Liver (tissue), 9 donors: Measurements from ENCODE around the gene CLCN5. TPM values are rescaled to one million over a fixed set of nuclear protein-coding genes. Genes with fewer than 3 reads are reported as not detected.

Source experiments
- DNase-seq: peaks from one replicate; pipeline ENCODE4 v3.0.0-alpha.2; 2017; ENCODE audit warnings: low spot score
- H3K27ac ChIP-seq, 2 donors: one replicate each; pipeline ENCODE4 v1.7.0; 2013; ENCODE audit warnings: inconsistent platforms in 2 of 2, low read length in 2 of 2, control low read depth in 1 of 2, low read depth in 1 of 2, mild to moderate bottlenecking in 1 of 2
- H3K27me3 ChIP-seq, 4 donors: one replicate each; pipeline versions ENCODE4 v1.6.1 to v1.7.0; 2013; ENCODE audit warnings: low read length in 3 of 4, inconsistent platforms in 1 of 4, mild to moderate bottlenecking in 1 of 4, moderate library complexity in 1 of 4; ENCODE audit not compliant: control insufficient read depth in 4 of 4, insufficient read depth in 4 of 4
- H3K36me3 ChIP-seq, 4 donors: one replicate each; pipeline versions ENCODE4 v1.6.1 to v1.7.0; 2013; ENCODE audit warnings: low read length in 3 of 4, mild to moderate bottlenecking in 3 of 4, low read depth in 1 of 4, moderate library complexity in 1 of 4; ENCODE audit not compliant: control insufficient read depth in 4 of 4, insufficient read depth in 3 of 4
- H3K4me1 ChIP-seq, 4 donors: one replicate each; pipeline versions ENCODE4 v1.6.1 to v1.7.0; 2013; ENCODE audit warnings: low read length in 3 of 4, mild to moderate bottlenecking in 3 of 4, moderate library complexity in 1 of 4; ENCODE audit not compliant: control insufficient read depth in 4 of 4, insufficient read depth in 4 of 4
- H3K4me3 ChIP-seq, 3 donors: one replicate each; pipeline versions ENCODE4 v1.6.1 to v1.7.0; 2013; ENCODE audit warnings: low read length in 3 of 3, control low read depth in 1 of 3, low read depth in 1 of 3, mild to moderate bottlenecking in 1 of 3
- H3K9ac ChIP-seq, 2 donors: one replicate each; pipeline ENCODE4 v1.7.0; 2013; ENCODE audit warnings: low read length in 2 of 2, mild to moderate bottlenecking in 2 of 2, moderate library complexity in 2 of 2, control low read depth in 1 of 2, low read depth in 1 of 2
- H3K9me3 ChIP-seq, 4 donors: one replicate each; pipeline versions ENCODE4 v1.6.1 to v1.7.0; 2013; ENCODE audit warnings: low read length in 3 of 4; ENCODE audit not compliant: control insufficient read depth in 4 of 4
- EGR1 ChIP-seq, 2 donors: IDR thresholded peaks; 2 replicates each; pipeline ENCODE4 v1.6.1; 2016 to 2018; ENCODE audit warnings: antibody characterized with exemption in 2 of 2, low read depth in 2 of 2
- FOXA1 ChIP-seq: IDR thresholded peaks from 2 replicates; pipeline ENCODE4 v1.6.1; 2016; ENCODE audit warnings: antibody characterized with exemption
- FOXA2 ChIP-seq: IDR thresholded peaks from 2 replicates; pipeline ENCODE4 v1.6.1; 2016; ENCODE audit warnings: antibody characterized with exemption
- GABPA ChIP-seq, 2 donors: IDR thresholded peaks in 1 of 2; conservative IDR thresholded peaks in 1 of 2; 2 replicates each; pipeline ENCODE4 v1.6.1; 2016; ENCODE audit warnings: antibody characterized with exemption in 2 of 2, mild to moderate bottlenecking in 1 of 2, moderate library complexity in 1 of 2
- HNF4A ChIP-seq, 2 donors: conservative IDR thresholded peaks; 2 replicates each; pipeline ENCODE4 v1.6.1; 2016; ENCODE audit warnings: antibody characterized with exemption in 2 of 2, mild to moderate bottlenecking in 2 of 2
- HNF4G ChIP-seq: IDR thresholded peaks from 2 replicates; pipeline ENCODE4 v1.6.1; 2016; ENCODE audit warnings: antibody characterized with exemption
- JUND ChIP-seq, 2 donors: IDR thresholded peaks; 2 replicates each; pipeline ENCODE4 v1.6.1; 2016; ENCODE audit warnings: antibody characterized with exemption in 2 of 2
- NR2F2 ChIP-seq: IDR thresholded peaks from 2 replicates; pipeline ENCODE4 v1.6.1; 2016; ENCODE audit warnings: antibody characterized with exemption
- RAD21 ChIP-seq, 2 donors: IDR thresholded peaks; 2 replicates each; pipeline ENCODE4 v1.6.1; 2016; ENCODE audit warnings: antibody characterized with exemption in 2 of 2, mild to moderate bottlenecking in 2 of 2
- RXRA ChIP-seq, 2 donors: IDR thresholded peaks; 2 replicates each; pipeline ENCODE4 v1.6.1; 2017 to 2018; ENCODE audit warnings: antibody characterized with exemption in 2 of 2, mild to moderate bottlenecking in 1 of 2
- SP1 ChIP-seq: IDR thresholded peaks from 2 replicates; pipeline ENCODE4 v1.6.1; 2018; ENCODE audit warnings: antibody characterized with exemption, mild to moderate bottlenecking
- TAF1 ChIP-seq: conservative IDR thresholded peaks from 2 replicates; pipeline ENCODE4 v1.6.1; 2016; ENCODE audit warnings: antibody characterized with exemption, mild to moderate bottlenecking
- YY1 ChIP-seq: IDR thresholded peaks from 2 replicates; pipeline ENCODE4 v1.6.1; 2016; ENCODE audit warnings: antibody characterized with exemption, mild to moderate bottlenecking
- WGBS: extraction: QIAGEN DNeasy Blood & Tissue Kit; methylation state at CpG from one replicate; pipeline ENCODE4 v1.1.7; 2013; 5-methylcytosine and 5-hydroxymethylcytosine counted together
- polyA plus RNA-seq, 2 donors: library from polyadenylated mRNA; stranded (reverse) in 1 of 2; unstranded in 1 of 2; fragments of 200-250 nt in 1 of 2; fragments of >200 nt in 1 of 2; fragmentation: Nextera tagmentation in 1 of 2; extraction: Ambion mirVana in 1 of 2; gene quantifications; one replicate each; pipeline versions ENCODE4 v1.2.1 to v1.2.3, GENCODE V29; 2013 to 2015
- total RNA-seq, 2 donors: library from RNA; depleted of rRNA; stranded (reverse); fragments of >200 nt; gene quantifications; one replicate each; pipeline ENCODE4 v1.2.3, GENCODE V29; 2014
- TF ChIP-seq, protein P1 (sequence below): fragments of 150-350 bp; IDR thresholded peaks from 2 replicates; pipeline ENCODE4 v1.5.1; 2017; ENCODE audit warnings: improper control_type of control experiment, low read depth, low read length; ENCODE audit not compliant: missing input control
- TF ChIP-seq, protein P2 (sequence below): IDR thresholded peaks from 2 replicates; pipeline ENCODE4 v1.6.1; 2016; ENCODE audit warnings: antibody characterized with exemption, mild to moderate bottlenecking
- TF ChIP-seq, protein P3 (sequence below): IDR thresholded peaks from 2 replicates; pipeline ENCODE4 v1.6.1; 2016; ENCODE audit warnings: antibody characterized with exemption
- TF ChIP-seq, protein P4 (sequence below): IDR thresholded peaks from 2 replicates; pipeline ENCODE4 v1.6.1; 2016; ENCODE audit warnings: antibody characterized with exemption
- TF ChIP-seq, protein P5 (sequence below): IDR thresholded peaks from 2 replicates; pipeline ENCODE4 v1.6.1; 2016; ENCODE audit warnings: antibody characterized with exemption
- donor health status: healthy.
- donor health status: healthy.
- donor health status: healthy.
- donor health status: healthy.
- donor health status: healthy.

The CLCN5 gene
- total and polyA plus RNA-seq, 4 donors: 5.6 to 56.1 (median 14.6) TPM

DNA sequence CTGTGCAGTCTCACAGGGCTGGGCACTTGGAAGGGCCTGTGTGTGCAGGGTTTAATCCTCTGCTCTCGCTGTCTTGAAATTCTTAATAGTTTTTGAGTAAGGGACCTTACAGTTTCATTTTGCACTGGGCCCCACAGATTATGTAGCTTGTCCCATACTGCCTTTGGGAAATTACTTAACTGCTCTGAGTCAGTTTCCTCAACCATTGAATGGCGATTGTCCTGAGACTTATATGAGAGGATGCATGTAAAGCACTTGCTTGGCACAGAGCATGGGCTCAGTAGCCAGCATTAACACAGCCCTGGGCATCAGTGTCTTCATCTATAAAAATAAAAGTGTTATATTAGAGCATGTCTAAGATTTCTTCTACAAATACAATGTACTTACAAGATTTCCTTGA lies 55.8 kb downstream of the CLCN5 start:
- DNase-seq: no peak
- no peak overlapping the region for H3K9ac ChIP-seq
- H3K36me3 ChIP-seq: no peaks in the 10 kb centered on the region
- no peak overlapping the region for H3K4me3 ChIP-seq
- H3K27me3 ChIP-seq: no peaks in the 10 kb centered on the region
- H3K4me1 ChIP-seq: no peaks in the 10 kb centered on the region
- H3K9me3 ChIP-seq: no peaks in the 10 kb centered on the region
- TF ChIP-seq HNF4G (no peak), GABPA (IDR thresholded peaks at IDR 0.05 in 1 of 2, conservative IDR thresholded peaks at IDR 0.05 in 1 of 2) (no peak), HNF4A (conservative IDR thresholded peaks at IDR 0.05) (no peak), YY1 (no peak), JUND (IDR thresholded peaks at IDR 0.05) (no peak), RAD21 (IDR thresholded peaks at IDR 0.05) (no peak), RXRA (IDR thresholded peaks at IDR 0.05) (no peak), FOXA1 (no peak), SP1 (no peak), NR2F2 (no peak), TAF1 (no peak), EGR1 (IDR thresholded peaks at IDR 0.05; ENCODE audit: low read depth in 2 of 2) (no peak)
- TF ChIP-seq, protein P1, sequence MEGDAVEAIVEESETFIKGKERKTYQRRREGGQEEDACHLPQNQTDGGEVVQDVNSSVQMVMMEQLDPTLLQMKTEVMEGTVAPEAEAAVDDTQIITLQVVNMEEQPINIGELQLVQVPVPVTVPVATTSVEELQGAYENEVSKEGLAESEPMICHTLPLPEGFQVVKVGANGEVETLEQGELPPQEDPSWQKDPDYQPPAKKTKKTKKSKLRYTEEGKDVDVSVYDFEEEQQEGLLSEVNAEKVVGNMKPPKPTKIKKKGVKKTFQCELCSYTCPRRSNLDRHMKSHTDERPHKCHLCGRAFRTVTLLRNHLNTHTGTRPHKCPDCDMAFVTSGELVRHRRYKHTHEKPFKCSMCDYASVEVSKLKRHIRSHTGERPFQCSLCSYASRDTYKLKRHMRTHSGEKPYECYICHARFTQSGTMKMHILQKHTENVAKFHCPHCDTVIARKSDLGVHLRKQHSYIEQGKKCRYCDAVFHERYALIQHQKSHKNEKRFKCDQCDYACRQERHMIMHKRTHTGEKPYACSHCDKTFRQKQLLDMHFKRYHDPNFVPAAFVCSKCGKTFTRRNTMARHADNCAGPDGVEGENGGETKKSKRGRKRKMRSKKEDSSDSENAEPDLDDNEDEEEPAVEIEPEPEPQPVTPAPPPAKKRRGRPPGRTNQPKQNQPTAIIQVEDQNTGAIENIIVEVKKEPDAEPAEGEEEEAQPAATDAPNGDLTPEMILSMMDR: no peak
- TF ChIP-seq, protein P2, sequence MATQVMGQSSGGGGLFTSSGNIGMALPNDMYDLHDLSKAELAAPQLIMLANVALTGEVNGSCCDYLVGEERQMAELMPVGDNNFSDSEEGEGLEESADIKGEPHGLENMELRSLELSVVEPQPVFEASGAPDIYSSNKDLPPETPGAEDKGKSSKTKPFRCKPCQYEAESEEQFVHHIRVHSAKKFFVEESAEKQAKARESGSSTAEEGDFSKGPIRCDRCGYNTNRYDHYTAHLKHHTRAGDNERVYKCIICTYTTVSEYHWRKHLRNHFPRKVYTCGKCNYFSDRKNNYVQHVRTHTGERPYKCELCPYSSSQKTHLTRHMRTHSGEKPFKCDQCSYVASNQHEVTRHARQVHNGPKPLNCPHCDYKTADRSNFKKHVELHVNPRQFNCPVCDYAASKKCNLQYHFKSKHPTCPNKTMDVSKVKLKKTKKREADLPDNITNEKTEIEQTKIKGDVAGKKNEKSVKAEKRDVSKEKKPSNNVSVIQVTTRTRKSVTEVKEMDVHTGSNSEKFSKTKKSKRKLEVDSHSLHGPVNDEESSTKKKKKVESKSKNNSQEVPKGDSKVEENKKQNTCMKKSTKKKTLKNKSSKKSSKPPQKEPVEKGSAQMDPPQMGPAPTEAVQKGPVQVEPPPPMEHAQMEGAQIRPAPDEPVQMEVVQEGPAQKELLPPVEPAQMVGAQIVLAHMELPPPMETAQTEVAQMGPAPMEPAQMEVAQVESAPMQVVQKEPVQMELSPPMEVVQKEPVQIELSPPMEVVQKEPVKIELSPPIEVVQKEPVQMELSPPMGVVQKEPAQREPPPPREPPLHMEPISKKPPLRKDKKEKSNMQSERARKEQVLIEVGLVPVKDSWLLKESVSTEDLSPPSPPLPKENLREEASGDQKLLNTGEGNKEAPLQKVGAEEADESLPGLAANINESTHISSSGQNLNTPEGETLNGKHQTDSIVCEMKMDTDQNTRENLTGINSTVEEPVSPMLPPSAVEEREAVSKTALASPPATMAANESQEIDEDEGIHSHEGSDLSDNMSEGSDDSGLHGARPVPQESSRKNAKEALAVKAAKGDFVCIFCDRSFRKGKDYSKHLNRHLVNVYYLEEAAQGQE: no peak
- TF ChIP-seq, protein P3, sequence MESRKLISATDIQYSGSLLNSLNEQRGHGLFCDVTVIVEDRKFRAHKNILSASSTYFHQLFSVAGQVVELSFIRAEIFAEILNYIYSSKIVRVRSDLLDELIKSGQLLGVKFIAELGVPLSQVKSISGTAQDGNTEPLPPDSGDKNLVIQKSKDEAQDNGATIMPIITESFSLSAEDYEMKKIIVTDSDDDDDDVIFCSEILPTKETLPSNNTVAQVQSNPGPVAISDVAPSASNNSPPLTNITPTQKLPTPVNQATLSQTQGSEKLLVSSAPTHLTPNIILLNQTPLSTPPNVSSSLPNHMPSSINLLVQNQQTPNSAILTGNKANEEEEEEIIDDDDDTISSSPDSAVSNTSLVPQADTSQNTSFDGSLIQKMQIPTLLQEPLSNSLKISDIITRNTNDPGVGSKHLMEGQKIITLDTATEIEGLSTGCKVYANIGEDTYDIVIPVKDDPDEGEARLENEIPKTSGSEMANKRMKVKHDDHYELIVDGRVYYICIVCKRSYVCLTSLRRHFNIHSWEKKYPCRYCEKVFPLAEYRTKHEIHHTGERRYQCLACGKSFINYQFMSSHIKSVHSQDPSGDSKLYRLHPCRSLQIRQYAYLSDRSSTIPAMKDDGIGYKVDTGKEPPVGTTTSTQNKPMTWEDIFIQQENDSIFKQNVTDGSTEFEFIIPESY: no peak
- TF ChIP-seq, protein P4, sequence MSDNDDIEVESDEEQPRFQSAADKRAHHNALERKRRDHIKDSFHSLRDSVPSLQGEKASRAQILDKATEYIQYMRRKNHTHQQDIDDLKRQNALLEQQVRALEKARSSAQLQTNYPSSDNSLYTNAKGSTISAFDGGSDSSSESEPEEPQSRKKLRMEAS: no peak
- TF ChIP-seq, protein P5, sequence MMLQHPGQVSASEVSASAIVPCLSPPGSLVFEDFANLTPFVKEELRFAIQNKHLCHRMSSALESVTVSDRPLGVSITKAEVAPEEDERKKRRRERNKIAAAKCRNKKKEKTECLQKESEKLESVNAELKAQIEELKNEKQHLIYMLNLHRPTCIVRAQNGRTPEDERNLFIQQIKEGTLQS: no peak
- H3K27ac ChIP-seq: no peak overlapping the region
- WGBS: 90% methylated on average over 2 of the region's 2 CpGs

DNA sequence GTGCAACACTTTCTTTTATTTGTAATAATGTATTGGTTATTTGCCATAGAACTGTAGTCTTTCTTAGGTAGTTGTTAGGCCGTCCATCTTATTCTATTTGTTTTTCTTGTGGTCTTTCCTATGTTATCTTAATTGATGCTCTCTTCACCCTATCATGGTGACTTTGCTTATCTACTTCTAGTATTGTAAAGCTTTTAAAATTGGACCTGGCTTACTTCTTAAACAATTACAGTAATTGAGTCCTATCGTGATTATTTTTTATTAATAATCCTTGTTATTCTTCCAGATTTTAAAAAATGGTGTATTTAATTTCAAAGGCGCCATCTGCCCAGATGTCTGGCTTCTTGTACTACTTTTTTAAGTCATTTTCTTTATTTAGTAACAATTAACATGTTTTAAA lies 63.7 kb downstream of the CLCN5 start:
- Histone ChIP-seq H3K4me1 (no peaks in the 10 kb centered on the region), H3K9me3 (no peaks in the 10 kb centered on the region), H3K27me3 (no peaks in the 10 kb centered on the region), H3K9ac (no peak overlapping the region), H3K27ac (no peak overlapping the region), H3K36me3 (no peaks in the 10 kb centered on the region), H3K4me3 (no peak overlapping the region)
- TF ChIP-seq, protein P5: no peak
- no peak for TF ChIP-seq GABPA (IDR thresholded peaks at IDR 0.05 in 1 of 2, conservative IDR thresholded peaks at IDR 0.05 in 1 of 2)
- TF ChIP-seq HNF4G: no peak
- TF ChIP-seq TAF1: no peak
- TF ChIP-seq, protein P3: no peak
- no peak for TF ChIP-seq EGR1 (IDR thresholded peaks at IDR 0.05; ENCODE audit: low read depth in 2 of 2)
- TF ChIP-seq FOXA2: no peak
- no peak for TF ChIP-seq HNF4A (conservative IDR thresholded peaks at IDR 0.05)
- no peak for TF ChIP-seq YY1
- TF ChIP-seq RXRA (IDR thresholded peaks at IDR 0.05): no peak
- TF ChIP-seq, protein P4: no peak
- no peak for TF ChIP-seq JUND (IDR thresholded peaks at IDR 0.05)
- DNase-seq: no peak
- 95% methylated on average over 3 of the region's 3 CpGs for WGBS
